Astrocyte (in vitro differentiated cells and primary cell): Measurements from ENCODE around the gene ATXN7.

Experiments used
- CTCF ChIP-seq: IDR thresholded peaks from 2 replicates; pipeline ENCODE4 v1.5.1; 2011; ENCODE audit warnings: low read depth, mild to moderate bottlenecking, inconsistent platforms, low read length, moderate library complexity; ENCODE audit not compliant: insufficient read depth
- EZH2 ChIP-seq: IDR thresholded peaks from 2 replicates; pipeline ENCODE4 v1.6.1; 2012; ENCODE audit warnings: mild to moderate bottlenecking, low read length, inconsistent platforms; ENCODE audit not compliant: insufficient read depth

GRCh38 chr3:63845215-63845614 is 18.5 kb upstream of the ATXN7 start:
- TF ChIP-seq CTCF (no peak), EZH2 (no peak)
